Measurements from ENCODE around the gene SH2D3C. TPM values are rescaled to one million over a fixed set of nuclear protein-coding genes. Genes with fewer than 3 reads are reported as not detected.

The SH2D3C gene
- total and polyA plus RNA-seq, 9 donors, result 1.9 to 17.0 (median 4.6) TPM

- TF ChIP-seq, protein P1, sequence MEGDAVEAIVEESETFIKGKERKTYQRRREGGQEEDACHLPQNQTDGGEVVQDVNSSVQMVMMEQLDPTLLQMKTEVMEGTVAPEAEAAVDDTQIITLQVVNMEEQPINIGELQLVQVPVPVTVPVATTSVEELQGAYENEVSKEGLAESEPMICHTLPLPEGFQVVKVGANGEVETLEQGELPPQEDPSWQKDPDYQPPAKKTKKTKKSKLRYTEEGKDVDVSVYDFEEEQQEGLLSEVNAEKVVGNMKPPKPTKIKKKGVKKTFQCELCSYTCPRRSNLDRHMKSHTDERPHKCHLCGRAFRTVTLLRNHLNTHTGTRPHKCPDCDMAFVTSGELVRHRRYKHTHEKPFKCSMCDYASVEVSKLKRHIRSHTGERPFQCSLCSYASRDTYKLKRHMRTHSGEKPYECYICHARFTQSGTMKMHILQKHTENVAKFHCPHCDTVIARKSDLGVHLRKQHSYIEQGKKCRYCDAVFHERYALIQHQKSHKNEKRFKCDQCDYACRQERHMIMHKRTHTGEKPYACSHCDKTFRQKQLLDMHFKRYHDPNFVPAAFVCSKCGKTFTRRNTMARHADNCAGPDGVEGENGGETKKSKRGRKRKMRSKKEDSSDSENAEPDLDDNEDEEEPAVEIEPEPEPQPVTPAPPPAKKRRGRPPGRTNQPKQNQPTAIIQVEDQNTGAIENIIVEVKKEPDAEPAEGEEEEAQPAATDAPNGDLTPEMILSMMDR (IDR thresholded peaks at IDR 0.05), result no peak
- no peak for TF ChIP-seq EP300 (IDR thresholded peaks at IDR 0.05)
- TF ChIP-seq POLR2A (IDR thresholded peaks at IDR 0.05), result no peak
- Histone ChIP-seq H3K9me3 (no peaks in the 10 kb centered on the region), H3K27ac (peak overlapping the region; percentile 28 to 55), H3K4me1 (ENCODE audit: insufficient read depth) (peaks cover 3% of the 10 kb centered on the region), H3K27me3 (no peaks in the 10 kb centered on the region), H3K36me3 (no peaks in the 10 kb centered on the region), H3K4me3 (no peak overlapping the region)
- WGBS, 3 donors, result 32 to 35% (median 32%) methylated on average over 3 of the region's 3 CpGs
- DNase-seq, result peak in 3 of 5 donors; percentile 46 to 58 (median 57)
- intact Hi-C loops (cut with DNase I), result no loop called here
Observed at GRCh38 chr9:127816362-127816725, 37.9 kb upstream of the SH2D3C start.

DNA sequence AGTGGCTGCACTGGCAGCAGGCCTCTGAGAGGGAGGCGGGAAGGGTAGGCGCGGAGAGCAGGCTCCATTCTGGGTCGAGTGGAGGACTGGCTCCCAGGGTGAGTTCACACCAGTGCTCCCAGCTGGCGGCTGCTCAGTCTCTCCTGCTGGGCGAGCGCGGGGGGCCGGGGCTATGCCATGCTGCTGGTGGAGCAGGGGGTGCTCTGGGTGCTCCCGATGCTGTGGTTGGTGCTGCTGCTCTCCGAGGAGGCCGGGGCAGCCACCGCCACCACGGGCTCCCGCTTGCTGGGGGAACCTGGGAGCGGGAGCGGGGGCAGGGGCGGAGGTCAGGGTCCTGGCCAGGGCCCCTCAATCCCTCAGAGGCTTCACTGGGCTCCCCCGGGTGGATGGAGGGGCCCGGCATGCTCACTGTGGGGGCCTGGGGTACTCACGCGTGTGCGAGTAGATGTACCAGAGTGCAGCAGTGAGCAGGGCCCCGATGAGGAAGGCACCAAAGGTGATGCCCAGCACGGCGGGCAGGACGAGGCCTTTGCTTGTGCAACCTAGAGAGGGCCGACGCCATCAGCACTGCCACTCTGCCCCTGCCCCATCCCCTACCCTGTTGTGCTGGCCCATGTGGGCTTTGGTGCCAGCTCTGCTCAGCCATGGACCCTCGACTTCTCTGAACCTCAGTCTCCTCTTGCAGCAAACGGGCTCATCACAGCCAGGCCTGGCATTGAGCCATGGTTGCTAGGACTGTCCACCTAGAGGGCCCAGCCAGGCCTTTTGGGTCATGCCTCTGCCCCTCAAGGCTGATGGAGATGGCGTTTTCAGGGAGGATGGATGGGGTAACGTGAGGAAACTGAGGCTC lies 37.3 kb upstream of the SH2D3C start:
- H3K36me3 ChIP-seq, result no peaks in the 10 kb centered on the region
- no peak overlapping the region for H3K4me3 ChIP-seq
- H3K27ac ChIP-seq, result peak overlapping the region in 1 of 2 donors; percentile 55
- TF ChIP-seq, protein P1 (IDR thresholded peaks at IDR 0.05), result no peak
- TF ChIP-seq POLR2A (IDR thresholded peaks at IDR 0.05) (no peak), EP300 (IDR thresholded peaks at IDR 0.05) (no peak)
- no peaks in the 10 kb centered on the region for H3K9me3 ChIP-seq
- H3K4me1 ChIP-seq (ENCODE audit: insufficient read depth), result peaks cover 3% of the 10 kb centered on the region
- intact Hi-C loops (cut with DNase I), result no loop called here
- DNase-seq, result peak; percentile 47 to 77 (median 66)
- no peaks in the 10 kb centered on the region for H3K27me3 ChIP-seq
- 77 to 83% (median 82%) methylated on average over 30 to 33 of the region's 33 CpGs for WGBS, 3 donors

DNA sequence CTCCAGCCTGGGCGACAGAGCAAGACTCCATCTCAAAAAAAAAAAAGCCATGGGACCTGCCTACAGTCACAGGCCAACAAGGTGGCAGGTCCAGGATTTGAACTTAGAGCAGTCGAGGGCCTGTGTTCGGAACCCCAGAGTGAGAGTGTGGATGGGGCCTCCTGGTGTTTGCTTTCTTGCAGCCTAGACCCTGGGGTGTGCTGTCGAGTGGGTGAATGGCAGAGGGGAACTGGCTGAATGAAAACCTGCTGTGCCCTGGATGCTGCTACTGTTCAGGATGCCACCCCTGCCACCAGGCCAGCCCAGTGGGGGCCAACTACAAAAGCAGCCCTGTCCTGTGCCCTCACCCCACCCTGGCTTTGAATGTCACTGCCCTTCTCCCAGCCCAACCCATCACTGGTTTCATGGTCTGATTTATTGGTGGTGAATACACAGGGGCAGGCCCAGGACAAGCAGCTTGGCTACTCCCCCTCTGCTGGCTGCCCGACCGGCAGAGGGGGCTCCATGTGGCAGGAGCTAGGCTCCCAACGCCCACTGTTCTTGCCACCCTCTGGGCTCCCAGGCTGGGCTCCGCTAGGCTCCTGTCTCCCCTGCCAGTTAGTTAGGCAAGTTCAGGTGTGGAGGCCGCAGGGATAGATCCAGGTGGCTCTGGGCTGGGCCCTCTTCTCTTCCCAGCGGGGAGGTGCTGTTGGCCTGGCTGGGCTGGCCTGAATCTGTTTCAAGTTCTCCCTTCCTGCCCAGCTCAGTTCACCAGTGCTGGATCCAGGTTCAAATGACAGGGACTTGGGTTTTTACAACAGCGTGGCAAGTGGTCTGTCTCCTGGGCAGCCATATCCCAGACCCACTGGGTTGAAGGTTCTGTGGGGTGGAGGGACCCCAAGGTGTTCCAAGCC lies 36.4 kb upstream of the SH2D3C start:
- Histone ChIP-seq H3K4me1 (ENCODE audit: insufficient read depth) (peaks cover 3% of the 10 kb centered on the region), H3K36me3 (no peaks in the 10 kb centered on the region)

More for the DNA sequence above, 36.4 kb upstream of the SH2D3C start:
- 81 to 86% (median 82%) methylated on average over 11 of the region's 11 CpGs for WGBS, 3 donors
- intact Hi-C loops (cut with DNase I), result no loop called here
- peak in 2 of 5 donors; percentile 13 to 37 for DNase-seq
- H3K4me3 ChIP-seq, result no peak overlapping the region
- H3K27me3 ChIP-seq, result no peaks in the 10 kb centered on the region
- TF ChIP-seq, protein P1 (IDR thresholded peaks at IDR 0.05), result no peak
- TF ChIP-seq EP300 (IDR thresholded peaks at IDR 0.05), result no peak
- no peak for TF ChIP-seq POLR2A (IDR thresholded peaks at IDR 0.05)
- H3K27ac ChIP-seq, result peak overlapping the region in 1 of 2 donors; percentile 6
- no peaks in the 10 kb centered on the region for H3K9me3 ChIP-seq
